ENCODE data around the gene PCED1A.

The PCED1A gene

DNA sequence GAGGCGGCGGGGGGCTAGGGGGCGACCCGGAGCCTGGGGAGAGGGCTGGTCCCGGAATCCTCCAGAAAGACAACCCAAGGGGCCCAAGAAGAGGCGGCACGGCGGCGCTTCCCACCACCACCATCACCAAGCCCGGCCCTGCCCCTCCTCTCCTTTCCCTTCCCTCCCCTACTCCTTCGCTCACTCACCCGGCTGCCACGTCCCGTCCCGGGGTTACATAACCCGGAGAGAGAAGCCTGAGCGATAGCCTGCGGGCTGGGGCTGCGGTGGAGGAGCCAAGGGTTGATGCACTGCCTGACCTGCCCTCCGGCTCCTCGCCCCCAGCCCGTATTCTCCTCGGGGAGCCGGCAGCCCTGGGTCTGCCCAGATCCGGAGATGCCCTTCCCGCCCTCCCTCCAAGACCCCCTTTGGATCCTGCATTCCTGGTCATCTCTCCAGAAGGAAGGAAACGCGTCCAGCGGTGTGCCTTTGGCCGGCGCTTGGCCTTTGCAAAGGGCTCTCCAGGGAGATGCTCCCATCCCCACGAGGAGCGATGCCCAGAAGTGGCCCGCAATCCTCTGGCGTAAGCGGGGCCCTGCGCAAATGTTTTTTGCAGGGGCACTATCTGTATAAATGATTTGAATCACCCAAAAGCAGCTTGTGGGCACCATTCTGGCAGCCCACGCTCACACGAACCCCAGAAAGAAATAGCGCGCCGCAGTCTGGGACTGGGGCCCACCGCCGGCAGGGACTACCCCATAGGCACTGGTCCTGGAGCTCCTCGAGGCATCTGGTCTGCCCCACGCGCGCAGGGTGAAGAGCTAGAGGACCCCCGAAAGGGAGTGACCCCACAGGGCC is 35.4 kb downstream of the PCED1A start:
- no peak for DNase-seq (ENCODE audit: low read depth)
- H3K4me3 ChIP-seq (ENCODE audit: low read length): no peak overlapping the region
- TF ChIP-seq, protein P1, sequence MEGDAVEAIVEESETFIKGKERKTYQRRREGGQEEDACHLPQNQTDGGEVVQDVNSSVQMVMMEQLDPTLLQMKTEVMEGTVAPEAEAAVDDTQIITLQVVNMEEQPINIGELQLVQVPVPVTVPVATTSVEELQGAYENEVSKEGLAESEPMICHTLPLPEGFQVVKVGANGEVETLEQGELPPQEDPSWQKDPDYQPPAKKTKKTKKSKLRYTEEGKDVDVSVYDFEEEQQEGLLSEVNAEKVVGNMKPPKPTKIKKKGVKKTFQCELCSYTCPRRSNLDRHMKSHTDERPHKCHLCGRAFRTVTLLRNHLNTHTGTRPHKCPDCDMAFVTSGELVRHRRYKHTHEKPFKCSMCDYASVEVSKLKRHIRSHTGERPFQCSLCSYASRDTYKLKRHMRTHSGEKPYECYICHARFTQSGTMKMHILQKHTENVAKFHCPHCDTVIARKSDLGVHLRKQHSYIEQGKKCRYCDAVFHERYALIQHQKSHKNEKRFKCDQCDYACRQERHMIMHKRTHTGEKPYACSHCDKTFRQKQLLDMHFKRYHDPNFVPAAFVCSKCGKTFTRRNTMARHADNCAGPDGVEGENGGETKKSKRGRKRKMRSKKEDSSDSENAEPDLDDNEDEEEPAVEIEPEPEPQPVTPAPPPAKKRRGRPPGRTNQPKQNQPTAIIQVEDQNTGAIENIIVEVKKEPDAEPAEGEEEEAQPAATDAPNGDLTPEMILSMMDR (IDR thresholded peaks at IDR 0.05; ENCODE audit: insufficient read depth, low read depth, low read length, missing control alignments): no peak

DNA sequence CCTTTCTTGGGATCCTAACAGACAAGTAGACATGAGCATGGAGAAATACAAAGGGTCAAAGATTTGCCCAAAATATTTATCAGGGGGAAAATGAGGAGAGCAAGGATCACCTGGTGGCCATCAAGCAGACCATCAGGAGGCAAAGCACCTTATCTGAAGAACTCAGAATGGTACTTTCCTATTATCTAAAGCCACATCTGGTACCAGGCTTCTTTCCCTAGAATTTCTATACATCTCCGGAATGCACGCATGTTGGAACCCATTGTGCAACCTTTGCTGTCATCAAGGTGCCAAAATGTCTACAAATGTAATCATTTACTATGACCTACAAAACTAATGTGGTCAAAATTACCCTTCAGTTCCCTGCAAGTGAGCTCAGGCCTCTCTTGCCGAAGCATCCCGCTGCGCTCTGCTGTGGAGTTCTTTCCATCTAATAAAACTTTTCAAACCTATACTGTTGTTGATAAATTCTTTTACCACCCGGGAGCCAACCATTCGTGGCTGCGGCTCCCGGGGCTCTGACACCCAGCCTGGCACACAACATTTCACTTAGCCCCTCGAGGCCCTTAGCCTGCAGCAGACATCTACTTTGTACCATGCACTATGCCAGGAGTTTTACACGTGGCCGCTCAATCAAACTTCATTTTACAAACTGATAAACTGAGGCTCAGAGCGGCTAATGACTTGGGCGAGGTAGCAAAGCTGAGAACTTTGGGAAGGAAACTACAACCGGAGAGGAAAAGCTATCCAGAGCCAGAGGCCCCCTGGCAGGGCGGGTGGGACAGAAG is 36.2 kb downstream of the PCED1A start:
- no peak overlapping the region for H3K4me3 ChIP-seq (ENCODE audit: low read length)
- no peak for DNase-seq (ENCODE audit: low read depth)
- TF ChIP-seq, protein P1 (IDR thresholded peaks at IDR 0.05; ENCODE audit: insufficient read depth, low read depth, low read length, missing control alignments): no peak

DNA sequence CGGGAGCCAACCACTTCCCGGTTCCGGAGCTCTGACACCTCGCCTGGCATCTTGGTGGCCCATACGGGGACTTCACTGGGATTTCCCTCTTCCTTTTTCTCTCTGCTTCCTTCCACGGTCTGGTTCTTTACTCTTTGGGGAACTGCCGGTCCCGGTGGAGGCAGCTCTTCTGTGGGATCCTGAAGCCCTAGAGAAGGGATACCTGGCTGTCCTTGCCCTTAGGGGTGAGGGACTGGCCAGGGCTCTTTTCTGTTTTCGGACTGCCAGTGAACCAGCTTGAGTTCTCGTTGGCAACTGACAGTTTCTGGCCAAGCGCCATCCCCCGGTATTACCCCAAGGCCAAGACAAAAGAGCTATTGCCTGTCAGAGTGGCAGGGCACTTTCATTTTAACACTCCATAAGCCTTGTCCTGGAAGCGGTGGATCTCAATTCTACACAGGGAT is 39.1 kb downstream of the PCED1A start:
- DNase-seq (ENCODE audit: low read depth): no peak
- TF ChIP-seq, protein P1 (IDR thresholded peaks at IDR 0.05; ENCODE audit: insufficient read depth, low read depth, low read length, missing control alignments): no peak
- H3K4me3 ChIP-seq (ENCODE audit: low read length): no peak overlapping the region

DNA sequence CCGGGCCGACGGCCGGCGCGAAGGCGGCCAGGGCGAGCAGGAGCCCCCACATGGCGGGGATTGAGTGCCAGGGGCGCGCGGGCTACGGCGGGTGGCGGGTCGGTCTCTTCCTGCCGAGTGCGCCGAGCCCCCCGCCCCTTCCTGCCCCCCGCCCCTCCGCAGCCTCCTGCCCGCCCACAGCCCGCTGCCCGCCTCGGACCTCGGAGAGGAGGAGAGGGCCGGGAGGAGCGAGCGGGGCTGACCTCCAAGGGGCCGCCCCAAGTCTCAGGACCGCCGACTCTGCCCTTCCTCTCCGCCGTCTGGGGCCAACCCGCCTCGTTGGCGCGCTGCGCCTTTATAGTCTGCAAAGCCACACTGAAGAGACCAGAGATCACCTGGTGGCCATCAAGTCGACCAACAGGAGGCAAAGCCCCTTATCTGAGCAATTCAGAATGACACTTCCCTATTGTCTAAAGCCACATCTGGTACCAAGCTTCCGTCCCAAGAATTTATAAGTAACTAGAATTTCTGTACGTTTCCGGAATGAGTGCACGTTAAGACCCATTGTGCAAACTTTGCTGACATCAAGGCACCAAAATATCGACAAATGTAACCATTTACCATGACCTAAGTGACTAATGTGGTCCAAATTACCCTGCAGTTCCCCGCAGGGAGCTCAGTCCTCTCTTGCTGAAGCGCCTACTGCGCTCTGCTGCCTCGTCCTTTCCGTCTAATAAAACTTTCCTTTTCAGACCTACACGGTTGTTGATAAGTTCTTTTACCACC is 39.8 kb downstream of the PCED1A start, which contains the start of gene CPXM1:
TSS of gene CPXM1 (minus strand) at position 107 of the 765 bp plus-strand sequence. CDS start at position 52, 55 bp downstream.
- TF ChIP-seq, protein P1 (IDR thresholded peaks at IDR 0.05; ENCODE audit: insufficient read depth, low read depth, low read length, missing control alignments): no peak
- H3K4me3 ChIP-seq (ENCODE audit: low read length): no peak within 1 kb of the TSS
- no peak for DNase-seq (ENCODE audit: low read depth)

DNA sequence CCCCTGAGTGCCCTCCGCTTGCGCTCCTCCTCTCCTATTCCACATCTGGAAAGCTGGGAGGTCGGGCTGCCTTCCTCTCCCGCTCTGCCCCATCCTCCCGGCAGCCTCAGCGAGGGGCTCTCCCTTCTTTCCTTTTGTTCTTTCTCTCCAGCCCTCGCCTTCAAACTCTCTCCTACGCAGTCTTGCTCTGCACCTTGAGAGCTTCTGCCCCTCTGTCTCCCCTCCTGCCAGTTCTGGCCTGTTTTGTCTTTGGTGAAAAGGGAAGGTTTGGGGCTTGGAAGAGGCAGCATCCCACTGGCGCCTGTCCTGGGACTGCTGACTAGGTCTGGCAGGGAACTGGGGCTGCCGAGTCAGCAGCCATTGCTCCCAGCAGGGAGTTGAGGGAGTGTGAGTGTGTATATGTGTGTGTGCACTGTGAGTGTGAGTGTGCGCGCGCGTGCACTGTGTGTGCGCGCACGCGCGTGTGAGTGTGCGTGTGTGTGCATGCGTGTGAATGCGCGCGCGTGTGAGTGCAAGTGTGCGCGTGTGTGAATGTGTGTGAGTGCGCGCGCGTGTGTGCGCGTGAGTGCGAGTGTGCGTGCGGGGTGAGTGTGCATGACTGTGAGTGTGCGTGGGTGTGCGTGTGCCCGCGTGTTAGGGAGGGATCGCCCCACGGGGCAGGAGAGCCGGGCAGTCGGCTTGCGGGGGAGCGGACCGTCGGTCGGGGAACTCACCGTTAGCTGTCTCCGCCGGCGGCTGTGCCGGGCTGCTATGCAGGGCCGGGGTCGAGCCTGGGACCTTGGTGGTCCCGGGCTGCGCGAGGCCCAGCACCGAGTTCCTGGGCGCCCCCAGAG is 40.6 kb downstream of the PCED1A start:
- no peak for DNase-seq (ENCODE audit: low read depth)
- TF ChIP-seq, protein P1 (IDR thresholded peaks at IDR 0.05; ENCODE audit: insufficient read depth, low read depth, low read length, missing control alignments): no peak
- H3K4me3 ChIP-seq (ENCODE audit: low read length): no peak overlapping the region

DNA sequence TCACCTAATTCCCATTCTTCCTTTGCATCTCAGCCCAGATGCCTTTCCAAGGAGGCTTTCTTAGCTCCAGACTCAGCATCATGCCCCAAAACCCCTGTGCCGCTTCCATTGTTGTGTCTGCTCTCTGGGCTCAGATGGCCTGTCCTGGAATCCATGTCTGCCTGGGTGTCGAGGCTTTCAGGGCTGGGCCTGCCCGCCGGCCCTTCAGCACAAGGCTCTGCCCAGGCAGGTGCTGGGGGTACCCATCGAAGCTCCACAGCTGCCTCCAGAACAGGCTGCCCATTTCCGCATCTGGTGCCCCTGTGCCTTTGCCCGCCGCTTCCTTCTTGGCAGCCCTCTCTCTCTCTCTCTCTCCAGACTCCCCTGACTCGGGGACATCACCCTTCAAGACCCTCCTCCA is 41.2 kb downstream of the PCED1A start:
- no peak for DNase-seq (ENCODE audit: low read depth)
- TF ChIP-seq, protein P1 (IDR thresholded peaks at IDR 0.05; ENCODE audit: insufficient read depth, low read depth, low read length, missing control alignments): no peak
- H3K4me3 ChIP-seq (ENCODE audit: low read length): no peak overlapping the region
